ENCODE results near the gene FBXO30.

Gene FBXO30

DNA sequence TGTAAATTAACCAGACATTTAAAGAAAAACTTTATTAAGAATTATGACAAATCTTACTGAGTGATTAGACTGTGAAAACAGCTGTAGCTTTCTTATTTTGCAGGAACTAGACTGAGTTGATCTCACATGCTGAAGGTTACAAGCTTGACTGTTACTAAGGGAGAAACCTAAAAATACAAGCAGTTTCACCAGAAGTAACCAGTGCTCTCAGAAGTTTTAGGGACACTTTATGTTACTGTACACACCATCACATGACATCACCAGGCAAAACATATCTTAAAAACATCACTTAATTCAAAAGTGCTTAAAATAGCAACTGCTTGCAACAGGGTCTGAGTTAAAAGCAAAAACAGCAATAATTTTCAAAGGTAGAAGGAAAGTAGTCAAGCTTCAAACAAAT, 5.4 kb downstream of the FBXO30 start:
- TF ChIP-seq ZNF274 (IDR thresholded peaks at IDR 0.05; ENCODE audit: low read depth, low read length): no peak
- no peak overlapping the region for H3K4me3 ChIP-seq (ENCODE audit: low read length)

DNA sequence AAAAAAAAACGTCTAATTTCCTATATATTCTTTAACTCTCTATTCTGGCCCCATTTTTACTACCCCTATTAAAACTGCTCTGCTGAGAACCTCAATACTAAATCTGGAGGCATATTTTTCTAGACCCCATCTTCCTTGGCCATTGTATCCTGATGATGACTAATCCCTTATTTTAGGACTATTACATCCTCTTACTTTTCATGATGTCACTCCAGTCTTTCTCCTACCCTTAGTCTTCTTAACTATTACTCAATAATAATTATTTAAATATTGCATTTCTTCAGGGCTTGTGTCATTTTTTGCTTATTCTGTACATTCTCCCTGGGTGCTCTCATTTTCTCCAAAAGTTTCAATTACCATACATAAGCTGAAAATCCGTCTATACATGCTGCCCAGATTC, 6.4 kb downstream of the FBXO30 start:
- no peak for TF ChIP-seq ZNF274 (IDR thresholded peaks at IDR 0.05; ENCODE audit: low read depth, low read length)
- H3K4me3 ChIP-seq (ENCODE audit: low read length): no peak overlapping the region

DNA sequence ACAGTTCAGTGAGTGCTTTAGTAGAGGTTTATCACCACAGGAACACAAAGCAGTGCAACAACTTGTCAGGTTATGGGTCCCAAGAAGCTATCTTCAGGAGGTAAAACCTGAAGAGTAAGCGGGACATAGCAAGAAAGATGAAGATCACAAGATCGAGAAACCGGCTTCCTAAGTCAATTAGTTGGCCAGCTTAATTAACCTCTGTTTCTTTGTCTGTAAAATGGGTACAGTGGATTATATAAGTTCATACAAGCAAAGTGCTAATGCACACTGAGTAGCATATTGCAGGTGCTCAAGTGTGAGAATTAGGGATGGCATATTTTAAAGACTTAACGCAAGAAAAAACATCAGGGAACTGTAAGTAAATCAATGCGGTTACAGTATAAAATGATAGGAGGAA, 12.5 kb downstream of the FBXO30 start:
- TF ChIP-seq ZNF274 (IDR thresholded peaks at IDR 0.05; ENCODE audit: low read depth, low read length): no peak
- H3K4me3 ChIP-seq (ENCODE audit: low read length): no peak overlapping the region

DNA sequence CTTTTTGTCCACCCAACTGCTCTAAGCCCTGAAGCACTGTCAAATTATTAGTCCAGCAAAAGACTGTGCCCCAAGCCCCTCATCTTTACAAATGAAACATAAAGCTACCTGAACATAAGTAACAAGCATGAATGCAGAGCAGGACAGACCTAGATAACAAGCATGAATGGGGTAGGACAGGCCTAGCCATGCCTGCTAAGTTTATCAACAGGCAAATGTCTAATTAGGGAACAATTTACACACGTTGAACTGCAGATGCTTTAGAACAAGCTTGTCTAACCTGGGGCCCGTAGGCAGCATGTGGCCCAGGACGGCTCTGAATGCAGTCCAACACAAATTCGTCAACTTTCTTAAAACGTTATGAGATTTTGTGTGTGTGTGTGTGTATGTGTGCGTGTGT, 13.6 kb downstream of the FBXO30 start:
- H3K4me3 ChIP-seq (ENCODE audit: low read length): no peak overlapping the region
- no peak for TF ChIP-seq ZNF274 (IDR thresholded peaks at IDR 0.05; ENCODE audit: low read depth, low read length)

DNA sequence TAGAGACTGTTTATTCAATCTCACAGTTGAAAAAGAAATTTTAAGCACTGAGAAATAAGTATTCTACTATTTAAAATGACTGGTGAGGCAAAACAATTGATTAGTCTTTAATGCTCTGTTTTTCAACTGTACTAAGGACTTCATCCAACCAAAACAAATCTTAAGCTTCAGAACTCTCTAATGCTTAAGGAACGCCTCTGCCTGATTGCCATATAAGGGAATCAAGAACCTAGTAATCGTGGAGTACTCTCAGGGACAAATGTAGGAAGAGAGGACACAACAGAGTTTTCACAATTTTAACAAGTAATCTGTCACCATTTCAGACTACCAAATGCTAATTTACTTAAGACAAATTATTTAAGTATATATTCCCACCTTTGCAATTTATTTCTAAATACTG, 16.1 kb downstream of the FBXO30 start:
- no peak for TF ChIP-seq ZNF274 (IDR thresholded peaks at IDR 0.05; ENCODE audit: low read depth, low read length)

DNA sequence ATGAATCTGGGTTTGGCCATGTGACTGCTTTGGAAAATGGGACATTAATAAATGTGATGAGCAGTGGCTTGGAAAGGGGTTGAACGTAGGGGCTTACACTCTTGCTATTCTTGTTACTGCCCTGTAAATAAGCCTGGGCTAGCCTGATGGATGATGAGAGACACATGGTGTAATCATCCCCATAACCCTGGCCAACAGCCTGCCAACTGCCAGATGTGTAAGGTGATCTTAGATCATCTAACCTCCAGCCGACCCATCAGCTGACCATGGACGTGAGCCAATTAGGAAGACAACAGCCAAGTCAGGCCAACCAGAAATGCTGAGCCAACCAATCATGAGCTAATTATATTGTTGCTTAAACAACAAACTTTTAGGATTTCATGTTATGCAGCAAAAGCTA, 25.2 kb downstream of the FBXO30 start:
- no peak overlapping the region for H3K4me3 ChIP-seq (ENCODE audit: low read length)
- TF ChIP-seq ZNF274 (IDR thresholded peaks at IDR 0.05; ENCODE audit: low read depth, low read length): no peak

More for the DNA sequence above, 16.1 kb downstream of the FBXO30 start:
- H3K4me3 ChIP-seq (ENCODE audit: low read length): no peak overlapping the region

DNA sequence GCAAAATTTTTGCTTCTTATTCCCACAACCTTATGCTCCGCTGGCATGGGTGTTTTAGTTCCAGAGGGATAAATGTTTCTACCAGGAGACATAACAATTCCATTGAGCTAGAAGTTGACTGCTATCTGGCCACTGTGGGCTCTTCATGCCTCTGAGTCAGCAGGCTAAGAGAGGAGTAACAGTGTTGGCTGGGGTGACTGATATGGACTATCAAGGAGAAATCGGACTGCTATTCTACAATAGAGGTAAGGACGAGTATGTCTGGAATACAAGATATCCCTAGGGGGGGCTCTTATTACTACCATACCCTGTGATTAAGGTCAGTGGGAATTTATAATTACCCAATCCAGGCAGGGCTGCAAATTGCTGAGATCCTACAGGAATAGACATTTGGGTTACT, 26.9 kb downstream of the FBXO30 start:
- no peak overlapping the region for H3K4me3 ChIP-seq (ENCODE audit: low read length)
- TF ChIP-seq ZNF274 (IDR thresholded peaks at IDR 0.05; ENCODE audit: low read depth, low read length): no peak

DNA sequence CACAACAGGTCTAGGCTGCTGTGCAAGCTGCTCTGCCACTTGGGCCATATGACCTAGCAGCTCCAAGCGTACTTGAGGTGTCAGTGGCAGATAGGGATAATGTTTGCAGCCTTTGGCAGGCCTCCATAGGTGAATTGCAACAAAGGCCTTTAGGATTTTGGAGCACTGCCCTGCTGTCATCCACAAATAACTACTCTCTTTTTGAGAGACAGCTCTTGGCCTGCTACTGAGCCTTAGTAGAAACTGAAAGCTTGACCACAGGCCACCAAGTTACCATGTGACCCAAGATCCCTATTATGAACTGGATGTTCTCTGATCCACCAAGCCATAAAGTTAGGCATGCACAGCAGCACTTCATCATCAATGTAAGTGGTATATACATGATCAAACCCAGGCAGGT, 29.9 kb downstream of the FBXO30 start:
- TF ChIP-seq ZNF274 (IDR thresholded peaks at IDR 0.05; ENCODE audit: low read depth, low read length): no peak
- no peak overlapping the region for H3K4me3 ChIP-seq (ENCODE audit: low read length)

DNA sequence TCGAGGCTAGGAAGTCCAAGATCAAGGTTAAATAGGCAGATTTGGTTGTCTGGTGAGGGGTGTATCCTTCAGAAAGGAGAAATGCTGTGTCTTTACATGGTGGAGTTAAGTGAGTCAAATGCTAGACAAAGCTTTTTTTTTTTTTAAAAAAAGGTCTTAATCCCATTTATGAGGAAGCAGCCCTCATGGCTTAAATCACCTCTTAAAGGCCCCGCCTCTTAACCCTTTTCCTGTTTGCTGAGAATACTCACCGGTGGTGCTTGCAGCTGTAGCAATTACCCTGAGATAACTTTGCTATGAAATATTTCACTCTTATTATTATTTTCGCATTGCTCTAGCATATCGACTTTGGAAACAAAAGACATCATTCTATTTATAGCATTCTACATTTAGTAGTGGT, 30.8 kb downstream of the FBXO30 start:
- no peak overlapping the region for H3K4me3 ChIP-seq (ENCODE audit: low read length)
- no peak for TF ChIP-seq ZNF274 (IDR thresholded peaks at IDR 0.05; ENCODE audit: low read depth, low read length)

DNA sequence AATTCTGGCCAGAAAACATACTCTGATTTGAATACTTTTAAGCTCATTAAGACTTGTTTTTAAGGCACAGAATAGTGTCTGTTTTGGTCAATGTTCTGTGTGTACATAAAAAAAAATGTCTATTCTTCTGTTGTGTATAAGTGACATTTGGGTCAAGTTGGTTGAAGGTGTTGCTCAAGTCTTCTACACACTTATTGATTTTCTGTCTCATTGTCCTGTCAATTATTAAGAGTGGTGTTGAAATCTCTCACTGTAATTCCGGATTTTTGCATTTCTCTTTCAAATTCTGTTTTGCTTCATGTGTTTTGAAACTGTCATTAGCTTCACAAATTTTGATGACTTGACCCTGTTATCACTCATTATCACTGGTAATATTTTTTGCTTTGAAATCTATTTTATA, 41.7 kb downstream of the FBXO30 start:
- no peak for TF ChIP-seq ZNF274 (IDR thresholded peaks at IDR 0.05; ENCODE audit: low read depth, low read length)
- H3K4me3 ChIP-seq (ENCODE audit: low read length): no peak overlapping the region

DNA sequence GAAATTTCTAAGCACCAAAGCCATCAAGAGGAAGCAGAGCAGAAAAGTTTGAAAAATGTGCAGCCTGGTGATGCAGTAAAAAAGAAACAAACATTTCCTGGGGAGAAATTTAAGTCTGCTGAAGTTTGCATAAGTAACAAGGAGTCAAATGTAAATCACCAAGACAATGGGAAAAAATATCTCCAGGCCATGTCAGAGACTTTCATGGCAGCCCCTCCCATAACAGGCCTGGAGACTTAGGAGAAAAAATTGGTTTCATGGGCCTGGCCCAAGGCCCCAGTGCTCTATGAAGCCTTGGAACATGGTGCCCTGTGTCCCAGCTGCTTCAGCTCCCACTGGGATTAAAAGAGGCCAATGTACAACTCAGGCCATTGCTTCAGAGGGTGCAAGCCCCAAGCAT, 49.1 kb downstream of the FBXO30 start:
- TF ChIP-seq ZNF274 (IDR thresholded peaks at IDR 0.05; ENCODE audit: low read depth, low read length): no peak
- H3K4me3 ChIP-seq (ENCODE audit: low read length): no peak overlapping the region

DNA sequence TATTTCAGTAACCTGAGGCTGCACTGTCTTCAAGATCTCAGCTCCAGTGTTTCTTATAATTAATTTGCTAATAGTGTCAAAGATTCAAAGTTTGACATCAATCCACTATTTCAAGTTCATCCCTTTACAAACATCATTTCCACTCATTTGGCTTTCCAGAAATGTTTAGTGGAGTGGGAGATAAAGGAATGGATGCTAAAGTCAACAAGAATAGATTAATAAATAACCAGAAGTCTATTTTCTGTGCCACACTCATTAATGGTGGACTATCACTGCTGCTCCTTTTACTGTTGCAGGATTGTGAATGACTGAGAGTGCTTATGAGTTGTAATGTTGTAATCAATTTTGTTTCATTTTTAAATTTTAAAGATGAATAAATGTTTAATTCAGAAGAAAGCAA, 50.9 kb downstream of the FBXO30 start:
- no peak overlapping the region for H3K4me3 ChIP-seq (ENCODE audit: low read length)
- no peak for TF ChIP-seq ZNF274 (IDR thresholded peaks at IDR 0.05; ENCODE audit: low read depth, low read length)

DNA sequence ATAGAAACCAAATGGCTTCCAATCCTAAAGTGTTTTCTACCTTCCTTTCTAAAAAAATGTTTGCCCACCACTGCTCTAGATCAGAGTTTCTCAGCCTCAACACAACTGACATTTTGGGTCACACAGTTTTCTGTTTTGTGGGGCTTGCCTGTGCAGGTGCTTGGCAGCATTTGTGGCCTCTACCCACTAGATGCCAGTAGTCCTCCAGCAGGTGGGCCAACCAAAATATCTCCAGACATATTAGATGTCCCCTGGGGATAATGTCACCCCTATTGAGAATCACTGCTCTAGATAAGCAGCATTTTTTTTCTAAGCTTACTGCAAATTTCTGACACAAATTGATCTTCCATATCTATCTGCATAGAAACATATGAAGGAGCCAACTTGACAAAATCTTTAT, 53.0 kb downstream of the FBXO30 start:
- TF ChIP-seq ZNF274 (IDR thresholded peaks at IDR 0.05; ENCODE audit: low read depth, low read length): no peak
- no peak overlapping the region for H3K4me3 ChIP-seq (ENCODE audit: low read length)

DNA sequence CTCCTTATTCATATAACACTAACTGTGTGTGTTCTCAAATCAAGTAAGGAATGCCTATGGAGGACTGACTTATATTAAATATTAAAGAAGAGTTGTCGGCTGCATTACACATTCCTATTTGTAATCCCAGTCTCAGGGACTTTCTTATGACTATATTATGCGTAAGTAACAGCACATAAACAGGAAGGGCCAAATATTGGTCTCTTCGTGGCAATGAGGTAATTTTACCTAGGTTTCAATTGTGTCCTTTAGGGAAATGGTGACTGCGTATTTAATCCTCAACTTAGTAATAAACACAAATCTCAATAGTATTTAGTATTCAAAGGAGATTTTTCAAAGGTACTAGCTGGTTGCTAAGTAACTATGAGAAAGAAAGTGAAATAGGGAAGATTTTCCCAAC, 56.5 kb downstream of the FBXO30 start:
- no peak for TF ChIP-seq ZNF274 (IDR thresholded peaks at IDR 0.05; ENCODE audit: low read depth, low read length)
- H3K4me3 ChIP-seq (ENCODE audit: low read length): no peak overlapping the region

DNA sequence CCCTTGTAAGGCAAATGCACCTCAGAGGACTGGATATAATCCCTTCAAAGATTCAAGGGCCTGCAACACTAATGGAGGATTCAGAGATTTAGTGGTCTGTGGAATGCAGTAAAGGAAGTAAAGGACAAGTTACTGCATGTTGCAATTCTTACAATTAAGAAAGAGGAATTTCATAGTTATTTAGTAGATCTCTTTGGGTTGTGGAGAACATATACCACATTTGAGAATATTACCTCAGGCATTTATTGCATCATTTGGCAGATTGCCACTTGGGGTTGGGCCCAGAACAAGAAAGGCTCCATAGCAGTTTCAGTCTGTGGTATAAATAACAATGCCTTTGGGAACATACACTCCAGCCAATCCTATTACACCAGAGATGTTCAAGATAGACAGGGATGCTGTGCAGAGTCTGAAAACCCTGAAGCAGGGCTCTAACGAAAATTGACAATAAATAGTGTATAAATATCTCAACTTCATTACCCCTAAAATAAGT, 58.4 kb downstream of the FBXO30 start:
- no peak overlapping the region for H3K4me3 ChIP-seq (ENCODE audit: low read length)
- TF ChIP-seq ZNF274 (IDR thresholded peaks at IDR 0.05; ENCODE audit: low read depth, low read length): no peak

DNA sequence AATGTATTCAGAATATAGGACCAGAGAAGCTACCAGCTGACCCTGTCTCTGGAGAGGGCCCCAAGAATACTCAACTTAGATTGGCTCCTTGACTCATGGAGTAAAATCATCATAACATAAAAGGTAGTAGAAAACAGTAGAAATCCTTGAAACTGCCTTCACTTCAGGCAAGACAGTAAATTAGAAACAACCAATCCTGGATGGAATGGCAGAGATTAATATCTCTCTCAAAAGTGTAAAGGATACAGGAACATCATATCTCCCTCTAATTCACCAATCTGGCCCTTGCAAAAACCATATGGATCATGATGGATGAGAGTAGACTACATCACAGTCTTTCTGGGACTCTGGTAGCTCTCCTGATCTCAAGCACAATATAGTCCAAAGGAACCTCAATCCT, 58.9 kb downstream of the FBXO30 start:
- no peak overlapping the region for H3K4me3 ChIP-seq (ENCODE audit: low read length)
- no peak for TF ChIP-seq ZNF274 (IDR thresholded peaks at IDR 0.05; ENCODE audit: low read depth, low read length)
